ENCODE results near the gene CDYL2. TPM values are rescaled to one million over a fixed set of nuclear protein-coding genes. Genes with fewer than 3 reads are reported as not detected.

CDYL2 gene
- total RNA-seq, 4 donors from 2014 or later: 1.8 to 4.8 (median 3.1) TPM

DNA sequence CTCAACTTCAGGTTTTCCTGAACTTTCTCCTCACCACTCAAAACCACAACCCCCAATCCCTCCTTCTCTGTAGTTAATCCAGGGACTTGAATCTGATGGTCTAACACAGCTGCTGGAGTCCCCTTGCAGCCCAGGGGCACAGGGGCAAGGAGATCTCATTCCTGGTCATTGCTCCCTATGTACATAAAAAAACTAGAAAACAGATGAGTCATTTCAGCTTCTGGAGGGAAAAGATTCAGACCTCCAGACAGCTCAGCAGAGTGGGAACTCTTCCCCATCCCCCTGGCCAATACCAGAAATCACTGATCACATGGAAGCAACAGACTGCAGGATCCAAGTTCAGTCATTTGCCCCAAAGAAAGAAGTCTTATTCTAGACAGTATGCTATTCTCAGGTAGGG lies 201.5 kb downstream of the CDYL2 start:
- Histone ChIP-seq H3K36me3 (peaks cover 0 to 16% (median 0%) of the 10 kb centered on the region in 3 donors), H3K4me3 (no peak overlapping the region), H3K4me1 (no peaks in the 10 kb centered on the region), H3K9me3 (no peaks in the 10 kb centered on the region), H3K27ac (no peak overlapping the region), H3K27me3 (no peaks in the 10 kb centered on the region)
- DNase-seq: no peak
- TF ChIP-seq, protein P1, sequence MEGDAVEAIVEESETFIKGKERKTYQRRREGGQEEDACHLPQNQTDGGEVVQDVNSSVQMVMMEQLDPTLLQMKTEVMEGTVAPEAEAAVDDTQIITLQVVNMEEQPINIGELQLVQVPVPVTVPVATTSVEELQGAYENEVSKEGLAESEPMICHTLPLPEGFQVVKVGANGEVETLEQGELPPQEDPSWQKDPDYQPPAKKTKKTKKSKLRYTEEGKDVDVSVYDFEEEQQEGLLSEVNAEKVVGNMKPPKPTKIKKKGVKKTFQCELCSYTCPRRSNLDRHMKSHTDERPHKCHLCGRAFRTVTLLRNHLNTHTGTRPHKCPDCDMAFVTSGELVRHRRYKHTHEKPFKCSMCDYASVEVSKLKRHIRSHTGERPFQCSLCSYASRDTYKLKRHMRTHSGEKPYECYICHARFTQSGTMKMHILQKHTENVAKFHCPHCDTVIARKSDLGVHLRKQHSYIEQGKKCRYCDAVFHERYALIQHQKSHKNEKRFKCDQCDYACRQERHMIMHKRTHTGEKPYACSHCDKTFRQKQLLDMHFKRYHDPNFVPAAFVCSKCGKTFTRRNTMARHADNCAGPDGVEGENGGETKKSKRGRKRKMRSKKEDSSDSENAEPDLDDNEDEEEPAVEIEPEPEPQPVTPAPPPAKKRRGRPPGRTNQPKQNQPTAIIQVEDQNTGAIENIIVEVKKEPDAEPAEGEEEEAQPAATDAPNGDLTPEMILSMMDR (IDR thresholded peaks at IDR 0.05): no peak
- TF ChIP-seq POLR2A (IDR thresholded peaks at IDR 0.05): no peak
- intact Hi-C loops (cut with DNase I): no loop called here

DNA sequence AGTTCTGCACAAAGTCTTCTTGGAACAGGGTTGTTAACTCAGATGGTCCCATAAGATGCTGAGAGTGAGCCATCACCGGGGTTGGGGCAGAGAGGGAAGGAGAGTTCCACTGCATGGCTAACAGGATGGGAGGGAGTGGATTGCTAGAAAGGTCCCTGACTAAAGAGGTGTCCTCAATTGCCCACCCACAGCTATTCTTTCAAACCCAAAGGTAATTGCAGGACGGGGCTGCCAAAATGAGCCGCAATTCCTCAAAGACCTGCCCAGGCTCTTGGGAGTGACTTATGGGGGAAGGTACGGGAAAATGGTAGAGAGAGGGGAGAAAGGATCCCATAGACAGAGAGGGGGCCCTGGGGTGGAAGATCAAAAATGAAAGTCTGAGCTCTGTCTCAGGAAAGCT lies 203.2 kb downstream of the CDYL2 start:
- peaks cover 0 to 10% (median 0%) of the 10 kb centered on the region in 3 donors for H3K36me3 ChIP-seq
- no peaks in the 10 kb centered on the region for H3K4me1 ChIP-seq
- intact Hi-C loops (cut with DNase I): no loop called here
- TF ChIP-seq, protein P1 (IDR thresholded peaks at IDR 0.05): no peak
- no peak for TF ChIP-seq POLR2A (IDR thresholded peaks at IDR 0.05)
- no peak for DNase-seq
- 91 to 96% methylated on average over 4 of the region's 4 CpGs for WGBS, 2 donors
- no peaks in the 10 kb centered on the region for H3K27me3 ChIP-seq
- H3K4me3 ChIP-seq: no peak overlapping the region
- no peak overlapping the region for H3K27ac ChIP-seq
- H3K9me3 ChIP-seq: no peaks in the 10 kb centered on the region

DNA sequence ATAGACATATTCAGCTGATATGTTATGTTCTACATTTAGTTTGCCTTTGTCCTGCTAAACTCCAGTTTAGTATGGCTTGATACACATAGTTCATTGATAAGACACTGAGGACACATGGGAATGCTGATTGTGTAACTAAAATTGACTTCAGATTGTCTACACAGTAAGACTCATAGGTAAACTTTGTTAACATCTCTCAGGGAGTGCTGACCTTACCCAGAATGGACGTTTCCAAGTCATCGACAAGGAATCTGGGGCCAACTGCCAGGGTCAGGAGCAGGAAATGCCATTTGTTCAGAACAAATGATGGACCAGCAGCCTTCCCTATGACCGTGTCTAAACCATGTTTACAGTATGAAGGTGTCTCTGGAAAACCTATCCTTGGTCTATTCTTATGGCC lies 204.9 kb downstream of the CDYL2 start:
- intact Hi-C loops (cut with DNase I): no loop called here
- Histone ChIP-seq H3K9me3 (no peaks in the 10 kb centered on the region), H3K27ac (no peak overlapping the region), H3K27me3 (no peaks in the 10 kb centered on the region), H3K36me3 (peaks cover 0 to 7% (median 0%) of the 10 kb centered on the region in 3 donors), H3K4me1 (no peaks in the 10 kb centered on the region), H3K4me3 (no peak overlapping the region)
- no peak for DNase-seq
- TF ChIP-seq, protein P1 (IDR thresholded peaks at IDR 0.05): no peak
- no peak for TF ChIP-seq POLR2A (IDR thresholded peaks at IDR 0.05)
- WGBS, 2 donors: 62 to 77% methylated on average over 3 of the region's 3 CpGs

DNA sequence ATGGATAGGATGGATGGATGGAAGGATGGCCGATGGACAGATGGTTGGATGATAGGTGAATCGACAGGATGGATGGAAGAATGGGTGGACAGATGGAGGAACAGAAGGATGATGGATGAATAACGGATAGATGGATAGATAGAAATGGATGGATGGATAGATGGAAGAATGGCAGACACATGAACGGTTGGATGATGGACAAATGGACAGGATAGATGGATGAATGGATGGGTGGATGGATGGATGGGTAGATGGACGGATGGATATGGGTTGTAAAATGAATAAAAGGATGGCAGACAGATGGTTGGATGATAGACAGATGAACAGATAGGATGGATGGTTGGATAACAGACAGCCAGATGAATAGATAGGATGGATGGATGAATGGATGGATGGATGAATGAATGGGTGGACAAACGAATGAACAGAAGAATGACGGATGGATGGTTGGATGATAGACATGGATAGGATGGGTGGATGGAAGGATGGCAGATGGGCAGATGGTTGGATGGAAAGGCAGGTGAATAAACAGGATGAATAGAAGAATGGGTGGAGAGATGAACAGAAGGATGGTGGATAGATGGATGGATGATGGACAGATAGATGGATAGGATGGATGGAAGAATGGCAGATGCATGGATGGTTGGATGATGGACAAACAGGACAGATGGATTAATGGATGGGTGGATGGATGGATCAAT lies 207.7 kb downstream of the CDYL2 start:
- 81 to 86% methylated on average over 7 of the region's 7 CpGs for WGBS, 2 donors
- Histone ChIP-seq H3K27ac (no peak overlapping the region), H3K9me3 (no peaks in the 10 kb centered on the region), H3K27me3 (no peaks in the 10 kb centered on the region), H3K4me3 (no peak overlapping the region), H3K36me3 (no peaks in the 10 kb centered on the region), H3K4me1 (no peaks in the 10 kb centered on the region)
- intact Hi-C loops (cut with DNase I): no loop called here
- no peak for DNase-seq
- TF ChIP-seq, protein P1 (IDR thresholded peaks at IDR 0.05): no peak
- no peak for TF ChIP-seq POLR2A (IDR thresholded peaks at IDR 0.05)

DNA sequence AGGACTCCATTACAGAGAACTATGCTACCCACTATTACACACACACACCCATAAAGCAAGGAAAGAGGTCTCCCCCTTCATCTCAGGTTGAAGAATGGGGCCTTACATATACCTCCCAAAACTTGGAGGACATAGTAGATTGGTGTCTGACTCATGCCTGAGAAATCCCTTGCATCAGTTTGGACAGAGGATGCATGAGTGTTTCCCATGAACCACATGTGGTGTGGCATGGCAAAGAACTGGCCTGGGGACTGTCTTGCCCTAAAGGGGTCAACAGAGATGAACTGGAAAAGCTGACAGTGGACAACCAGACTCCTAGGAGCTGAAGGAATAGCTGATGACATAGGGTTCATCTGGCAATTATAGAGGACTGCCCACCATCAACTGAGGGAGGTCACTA lies 209.6 kb downstream of the CDYL2 start:
- TF ChIP-seq, protein P1 (IDR thresholded peaks at IDR 0.05): no peak
- no peak for TF ChIP-seq POLR2A (IDR thresholded peaks at IDR 0.05)
- no peak overlapping the region for H3K27ac ChIP-seq
- no peaks in the 10 kb centered on the region for H3K27me3 ChIP-seq
- H3K4me1 ChIP-seq: no peaks in the 10 kb centered on the region
- intact Hi-C loops (cut with DNase I): no loop called here
- DNase-seq: no peak
- H3K9me3 ChIP-seq: no peaks in the 10 kb centered on the region
- H3K4me3 ChIP-seq: no peak overlapping the region
- H3K36me3 ChIP-seq: no peaks in the 10 kb centered on the region
